ENCODE measurements around the gene DHRS9. TPM values are rescaled to one million over a fixed set of nuclear protein-coding genes. Genes with fewer than 3 reads are reported as not detected.

Gene DHRS9
- total RNA-seq, 4 donors from 2014 or later, result 0.15 to 0.58 (median 0.31) TPM; not detected in 1

- no peaks in the 10 kb centered on the region for H3K36me3 ChIP-seq
- no peaks in the 10 kb centered on the region for H3K4me1 ChIP-seq
- no peak for ATAC-seq
- no peak overlapping the region for H3K4me3 ChIP-seq
- no peaks in the 10 kb centered on the region for H3K9me3 ChIP-seq
- H3K27ac ChIP-seq, result no peak overlapping the region
- no peak for TF ChIP-seq CTCF (IDR thresholded peaks at IDR 0.05)
- TF ChIP-seq POLR2A (IDR thresholded peaks at IDR 0.05), result no peak
- TF ChIP-seq POLR2AphosphoS5 (IDR thresholded peaks at IDR 0.05), result no peak
- no peak for TF ChIP-seq EP300 (IDR thresholded peaks at IDR 0.05)
- no peaks in the 10 kb centered on the region for H3K27me3 ChIP-seq
- 77 to 100% methylated on average over 1 to 2 of the region's 2 CpGs for WGBS, 2 donors (ENCODE audit: low coverage in 1 of 2)
Measured at GRCh38 chr2:169106134-169106533, 36.8 kb downstream of the DHRS9 start.

GRCh38 chr2:169106563-169107545 is 37.5 kb downstream of the DHRS9 start:
- Histone ChIP-seq H3K27ac (no peak overlapping the region), H3K36me3 (no peaks in the 10 kb centered on the region), H3K9me3 (no peaks in the 10 kb centered on the region), H3K4me1 (no peaks in the 10 kb centered on the region), H3K4me3 (no peak overlapping the region), H3K27me3 (no peaks in the 10 kb centered on the region)
- 70 to 88% methylated on average over 5 to 6 of the region's 6 CpGs for WGBS, 2 donors (ENCODE audit: low coverage in 1 of 2)
- ATAC-seq, result no peak
- TF ChIP-seq POLR2A (IDR thresholded peaks at IDR 0.05) (no peak), CTCF (IDR thresholded peaks at IDR 0.05) (no peak), EP300 (IDR thresholded peaks at IDR 0.05) (no peak), POLR2AphosphoS5 (IDR thresholded peaks at IDR 0.05) (no peak)

GRCh38 chr2:169107645-169108044 is 38.3 kb downstream of the DHRS9 start:
- no peak overlapping the region for H3K4me3 ChIP-seq
- no peaks in the 10 kb centered on the region for H3K9me3 ChIP-seq
- no peaks in the 10 kb centered on the region for H3K4me1 ChIP-seq
- 70% methylated on average over 2 of the region's 2 CpGs; no CpG with 5 or more reads in 1 of the 2 donors for WGBS, 2 donors (ENCODE audit: low coverage in 1 of 2)
- no peak for ATAC-seq
- TF ChIP-seq EP300 (IDR thresholded peaks at IDR 0.05), result no peak
- TF ChIP-seq POLR2AphosphoS5 (IDR thresholded peaks at IDR 0.05), result no peak
- no peak for TF ChIP-seq POLR2A (IDR thresholded peaks at IDR 0.05)
- no peak overlapping the region for H3K27ac ChIP-seq
- H3K27me3 ChIP-seq, result no peaks in the 10 kb centered on the region
- H3K36me3 ChIP-seq, result no peaks in the 10 kb centered on the region

GRCh38 chr2:169108099-169108884 is 38.9 kb downstream of the DHRS9 start:
- Histone ChIP-seq H3K4me1 (no peaks in the 10 kb centered on the region), H3K4me3 (no peak overlapping the region), H3K36me3 (no peaks in the 10 kb centered on the region), H3K27me3 (no peaks in the 10 kb centered on the region), H3K9me3 (no peaks in the 10 kb centered on the region), H3K27ac (no peak overlapping the region)
- ATAC-seq, result no peak
- 46 to 51% methylated on average over 3 of the region's 3 CpGs for WGBS, 2 donors (ENCODE audit: low coverage in 1 of 2)
- TF ChIP-seq EP300 (IDR thresholded peaks at IDR 0.05), result no peak
- no peak for TF ChIP-seq POLR2A (IDR thresholded peaks at IDR 0.05)
- TF ChIP-seq CTCF (IDR thresholded peaks at IDR 0.05), result no peak
- no peak for TF ChIP-seq POLR2AphosphoS5 (IDR thresholded peaks at IDR 0.05)
